CD4-positive, alpha-beta T cell (primary cell): Measurements from ENCODE around the gene COL13A1. TPM values are rescaled to one million over a fixed set of nuclear protein-coding genes. Genes with fewer than 3 reads are reported as not detected.

Experiments
- ATAC-seq: fragments of 200-7000 bp; cut with Tn5 transposase; one replicate; pipeline ENCODE4 v1.10.0; 2022; ENCODE audit warnings: mild to moderate bottlenecking; ENCODE audit not compliant: poor library complexity
- CTCF ChIA-PET: fragments of 350-600 bp; sonication (Branson Sonifier 250); formaldehyde crosslinking; loops from one replicate; lab custom pipeline; 2021; ENCODE audit warnings: antibody characterized with exemption, inconsistent platforms; lab: Charles Lee
- POLR2A ChIA-PET: fragments of 350-600 bp; sonication (Branson Sonifier 250); formaldehyde crosslinking; loops from one replicate; lab custom pipeline; 2021; ENCODE audit warnings: antibody characterized with exemption, inconsistent platforms; lab: Charles Lee
- DNase-seq, 14 experiments: peaks; one replicate each; pipeline ENCODE4 v3.0.0-alpha.2; 2013 to 2020; ENCODE audit warnings: mixed read lengths in 2 of 14
- H3K27ac ChIP-seq, 2 donors: one replicate each; pipeline versions ENCODE4 v1.5.1 to v1.7.0; 2013; ENCODE audit warnings: low read length in 2 of 2, low read depth in 1 of 2, mild to moderate bottlenecking in 1 of 2
- H3K27me3 ChIP-seq, 2 experiments: 1 replicate in 1 of 2; 2 replicates in 1 of 2; pipeline versions ENCODE4 v1.6.1 to v1.7.0; 2013; ENCODE audit warnings: low read length in 2 of 2, control low read depth in 1 of 2, mild to moderate bottlenecking in 1 of 2, moderate library complexity in 1 of 2; ENCODE audit not compliant: insufficient read depth in 2 of 2, control insufficient read depth in 1 of 2
- H3K36me3 ChIP-seq: one replicate; pipeline ENCODE4 v1.6.1; 2013; ENCODE audit warnings: low read length, control low read depth; ENCODE audit not compliant: insufficient read depth
- H3K4me1 ChIP-seq: one replicate; pipeline ENCODE4 v1.6.1; 2013; ENCODE audit warnings: low read length, control low read depth; ENCODE audit not compliant: insufficient read depth
- H3K4me3 ChIP-seq: one replicate; pipeline ENCODE4 v1.5.1; 2013; ENCODE audit warnings: mild to moderate bottlenecking, low read length, moderate library complexity
- H3K9me3 ChIP-seq, 2 experiments: 1 replicate in 1 of 2; 2 replicates in 1 of 2; pipeline versions ENCODE4 v1.6.1 to v1.7.0; 2013; ENCODE audit warnings: low read length in 2 of 2, mild to moderate bottlenecking in 2 of 2, control low read depth in 1 of 2, moderate library complexity in 1 of 2; ENCODE audit not compliant: control insufficient read depth in 1 of 2, insufficient read depth in 1 of 2
- H3K27ac Mint-ChIP-seq: one replicate; pipeline ENCODE4 v1.8.0; 2020; ENCODE audit warnings: mixed read lengths
- H3K27me3 Mint-ChIP-seq: one replicate; pipeline ENCODE4 v1.8.0; 2021; ENCODE audit warnings: mixed read lengths
- H3K36me3 Mint-ChIP-seq: one replicate; pipeline ENCODE4 v1.8.0; 2021; ENCODE audit warnings: low read depth, mixed read lengths
- H3K4me1 Mint-ChIP-seq: one replicate; pipeline ENCODE4 v1.8.0; 2021; ENCODE audit warnings: low read depth, mixed read lengths
- H3K4me3 Mint-ChIP-seq: one replicate; pipeline ENCODE4 v1.8.0; 2020; ENCODE audit warnings: mild to moderate bottlenecking, mixed read lengths
- H3K9me3 Mint-ChIP-seq: one replicate; pipeline ENCODE4 v1.8.0; 2020; ENCODE audit warnings: mixed read lengths
- intact Hi-C, 2 experiments: fragments of 100-400 bp; cut with DNase I in 1 of 2; cut with micrococcal nuclease in 1 of 2; formaldehyde crosslinking; loops; one replicate each; pipeline versions ENCODE4 v1.15.1 to v1.9.0; 2023 to 2025; cut with DNase I, micrococcal nuclease
- total RNA-seq, 174 experiments: library from RNA in 2 of 174; stranded (reverse) in 2 of 174; gene quantifications; one replicate each; pipeline ENCODE4 v1.2.3 and lab custom pipeline; 2021 to 2026
- TF ChIP-seq, protein P1 (sequence below): fragments of 200-600 bp; IDR thresholded peaks from one replicate; pipeline ENCODE4 v1.8.0; 2022; ENCODE audit warnings: antibody characterized with exemption, mild to moderate bottlenecking

Gene COL13A1
- total RNA-seq, 2 experiments from 2014 or later, result not detected

GRCh38 chr10:69842882-69843281, 41.2 kb downstream of the COL13A1 start:
- Histone ChIP-seq H3K4me1 (no peaks in the 10 kb centered on the region), H3K36me3 (no peaks in the 10 kb centered on the region), H3K9me3 (no peaks in the 10 kb centered on the region), H3K27me3 (peaks cover 0 to 7% of the 10 kb centered on the region in 2 experiments), H3K4me3 (no peak overlapping the region), H3K27ac (no peak overlapping the region)
- H3K9me3 Mint-ChIP-seq, result no peaks in the 10 kb centered on the region
- ChIA-PET CTCF (no interaction called here), POLR2A (no interaction called here)
- no peak for ATAC-seq
- H3K27me3 Mint-ChIP-seq, result peaks cover 27% of the 10 kb centered on the region
- TF ChIP-seq, protein P1, sequence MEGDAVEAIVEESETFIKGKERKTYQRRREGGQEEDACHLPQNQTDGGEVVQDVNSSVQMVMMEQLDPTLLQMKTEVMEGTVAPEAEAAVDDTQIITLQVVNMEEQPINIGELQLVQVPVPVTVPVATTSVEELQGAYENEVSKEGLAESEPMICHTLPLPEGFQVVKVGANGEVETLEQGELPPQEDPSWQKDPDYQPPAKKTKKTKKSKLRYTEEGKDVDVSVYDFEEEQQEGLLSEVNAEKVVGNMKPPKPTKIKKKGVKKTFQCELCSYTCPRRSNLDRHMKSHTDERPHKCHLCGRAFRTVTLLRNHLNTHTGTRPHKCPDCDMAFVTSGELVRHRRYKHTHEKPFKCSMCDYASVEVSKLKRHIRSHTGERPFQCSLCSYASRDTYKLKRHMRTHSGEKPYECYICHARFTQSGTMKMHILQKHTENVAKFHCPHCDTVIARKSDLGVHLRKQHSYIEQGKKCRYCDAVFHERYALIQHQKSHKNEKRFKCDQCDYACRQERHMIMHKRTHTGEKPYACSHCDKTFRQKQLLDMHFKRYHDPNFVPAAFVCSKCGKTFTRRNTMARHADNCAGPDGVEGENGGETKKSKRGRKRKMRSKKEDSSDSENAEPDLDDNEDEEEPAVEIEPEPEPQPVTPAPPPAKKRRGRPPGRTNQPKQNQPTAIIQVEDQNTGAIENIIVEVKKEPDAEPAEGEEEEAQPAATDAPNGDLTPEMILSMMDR, result no peak
- H3K27ac Mint-ChIP-seq, result no peak overlapping the region
- DNase-seq, result no peak
- no peak overlapping the region for H3K4me3 Mint-ChIP-seq
- no peaks in the 10 kb centered on the region for H3K4me1 Mint-ChIP-seq
- intact Hi-C loops, result no loop called here
- no peaks in the 10 kb centered on the region for H3K36me3 Mint-ChIP-seq

- H3K9me3 ChIP-seq, result no peaks in the 10 kb centered on the region
- no peaks in the 10 kb centered on the region for H3K4me1 Mint-ChIP-seq
- H3K36me3 ChIP-seq, result no peaks in the 10 kb centered on the region
- peaks cover 0 to 7% of the 10 kb centered on the region in 2 experiments for H3K27me3 ChIP-seq
- no peak overlapping the region for H3K4me3 Mint-ChIP-seq
- ChIA-PET POLR2A (no interaction called here), CTCF (no interaction called here)
- intact Hi-C loops, result no loop called here
- no peaks in the 10 kb centered on the region for H3K4me1 ChIP-seq
- peaks cover 34% of the 10 kb centered on the region for H3K27me3 Mint-ChIP-seq
- no peaks in the 10 kb centered on the region for H3K36me3 Mint-ChIP-seq
- DNase-seq, result no peak
- H3K27ac Mint-ChIP-seq, result no peak overlapping the region
- no peak overlapping the region for H3K27ac ChIP-seq
- ATAC-seq, result no peak
- TF ChIP-seq, protein P1, result no peak
- no peaks in the 10 kb centered on the region for H3K9me3 Mint-ChIP-seq
- H3K4me3 ChIP-seq, result no peak overlapping the region
Measured at GRCh38 chr10:69843923-69844322, 42.2 kb downstream of the COL13A1 start.

GRCh38 chr10:69844698-69845097, 43.0 kb downstream of the COL13A1 start:
- DNase-seq, result no peak
- H3K4me1 ChIP-seq, result no peaks in the 10 kb centered on the region
- Mint-ChIP-seq H3K27ac (no peak overlapping the region), H3K36me3 (no peaks in the 10 kb centered on the region), H3K4me1 (no peaks in the 10 kb centered on the region), H3K27me3 (peaks cover 34% of the 10 kb centered on the region), H3K9me3 (no peaks in the 10 kb centered on the region), H3K4me3 (no peak overlapping the region)
- intact Hi-C loops, result no loop called here
- CTCF ChIA-PET, result no interaction called here
- H3K9me3 ChIP-seq, result no peaks in the 10 kb centered on the region
- H3K4me3 ChIP-seq, result no peak overlapping the region
- TF ChIP-seq, protein P1, result no peak
- H3K36me3 ChIP-seq, result no peaks in the 10 kb centered on the region
- peaks cover 0 to 7% of the 10 kb centered on the region in 2 experiments for H3K27me3 ChIP-seq
- no peak for ATAC-seq
- H3K27ac ChIP-seq, result no peak overlapping the region
- POLR2A ChIA-PET, result no interaction called here
